ENCODE results near the gene SLC22A5. TPM values are rescaled to one million over a fixed set of nuclear protein-coding genes. Genes with fewer than 3 reads are reported as not detected.
A peak's percentile ranks its signal among the peaks of the same experiment; 100 is the strongest.

Gene SLC22A5
- total and polyA plus RNA-seq, 3 donors from 2014 or later = 9.5 to 11.9 (median 11.8) TPM

- no peak for DNase-seq
- H3K9me3 ChIP-seq = no peaks in the 10 kb centered on the region
- TF ChIP-seq CTCF (IDR thresholded peaks at IDR 0.05) (no peak), POLR2A (IDR thresholded peaks at IDR 0.05) (no peak)
- intact Hi-C loops (cut with DNase I; ENCODE audit: low total_unique reads) = no loop called here
- peaks cover 17% of the 10 kb centered on the region for H3K4me1 ChIP-seq
- no peak overlapping the region for H3K4me3 ChIP-seq
- WGBS, 2 donors = 88 to 89% methylated on average over 3 to 4 of the region's 4 CpGs
- H3K27ac ChIP-seq = no peak overlapping the region
- H3K36me3 ChIP-seq (ENCODE audit: low read depth, missing control alignments) = no peaks in the 10 kb centered on the region
- H3K27me3 ChIP-seq = no peaks in the 10 kb centered on the region
These were observed 36.8 kb downstream of the SLC22A5 start for GRCh38 chr5:132406144-132406783.

- H3K36me3 ChIP-seq (ENCODE audit: low read depth, missing control alignments) = no peaks in the 10 kb centered on the region
- no peak for DNase-seq
- no peak overlapping the region for H3K27ac ChIP-seq
- WGBS, 2 donors = 60 to 69% methylated on average over 3 of the region's 3 CpGs
- intact Hi-C loops (cut with DNase I; ENCODE audit: low total_unique reads) = no loop called here
- peaks cover 25% of the 10 kb centered on the region for H3K4me1 ChIP-seq
- TF ChIP-seq CTCF (IDR thresholded peaks at IDR 0.05) (no peak), POLR2A (IDR thresholded peaks at IDR 0.05) (no peak)
- H3K27me3 ChIP-seq = no peaks in the 10 kb centered on the region
- no peaks in the 10 kb centered on the region for H3K9me3 ChIP-seq
- no peak overlapping the region for H3K4me3 ChIP-seq
These were observed 38.5 kb downstream of the SLC22A5 start for GRCh38 chr5:132407970-132408369.

- H3K27me3 ChIP-seq = no peaks in the 10 kb centered on the region
- no peak for DNase-seq
- 70 to 78% methylated on average over 6 of the region's 6 CpGs for WGBS, 2 donors
- H3K4me1 ChIP-seq = peaks cover 25% of the 10 kb centered on the region
- H3K27ac ChIP-seq = peak overlapping the region; percentile 26 to 99
- intact Hi-C loops (cut with DNase I; ENCODE audit: low total_unique reads) = no loop called here
- no peak for TF ChIP-seq POLR2A (IDR thresholded peaks at IDR 0.05)
- no peak for TF ChIP-seq CTCF (IDR thresholded peaks at IDR 0.05)
- no peak overlapping the region for H3K4me3 ChIP-seq
- no peaks in the 10 kb centered on the region for H3K9me3 ChIP-seq
- no peaks in the 10 kb centered on the region for H3K36me3 ChIP-seq (ENCODE audit: low read depth, missing control alignments)
These were observed 38.9 kb downstream of the SLC22A5 start for GRCh38 chr5:132408456-132408855.

GRCh38 chr5:132408965-132409364, 39.5 kb downstream of the SLC22A5 start:
- no peaks in the 10 kb centered on the region for H3K36me3 ChIP-seq (ENCODE audit: low read depth, missing control alignments)
- 56 to 57% methylated on average over 2 of the region's 2 CpGs for WGBS, 2 donors
- DNase-seq = no peak
- TF ChIP-seq CTCF (IDR thresholded peaks at IDR 0.05) (no peak), POLR2A (IDR thresholded peaks at IDR 0.05) (no peak)
- H3K27ac ChIP-seq = peak overlapping the region in 1 of 2 donors; percentile 99
- H3K9me3 ChIP-seq = no peaks in the 10 kb centered on the region
- peaks cover 25% of the 10 kb centered on the region for H3K4me1 ChIP-seq
- no peak overlapping the region for H3K4me3 ChIP-seq
- no peaks in the 10 kb centered on the region for H3K27me3 ChIP-seq
- intact Hi-C loops (cut with DNase I; ENCODE audit: low total_unique reads) = no loop called here
